Measurements from ENCODE around the gene PHACTR2. TPM values are rescaled to one million over a fixed set of nuclear protein-coding genes. Genes with fewer than 3 reads are reported as not detected.
"Not testable (repeated sequence)": the region's sequence is repeated elsewhere in the genome, so short reads cannot be mapped to it uniquely, and the experiment has no call there.

Gene PHACTR2
- total and polyA plus RNA-seq, 4 donors, result 4.0 to 23.8 (median 15.0) TPM

- TF ChIP-seq, protein P1, sequence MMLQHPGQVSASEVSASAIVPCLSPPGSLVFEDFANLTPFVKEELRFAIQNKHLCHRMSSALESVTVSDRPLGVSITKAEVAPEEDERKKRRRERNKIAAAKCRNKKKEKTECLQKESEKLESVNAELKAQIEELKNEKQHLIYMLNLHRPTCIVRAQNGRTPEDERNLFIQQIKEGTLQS (IDR thresholded peaks at IDR 0.05), result no peak
- TF ChIP-seq JUND (IDR thresholded peaks at IDR 0.05) (no peak), YY1 (IDR thresholded peaks at IDR 0.05) (no peak), RXRA (IDR thresholded peaks at IDR 0.05) (no peak), GABPA (IDR thresholded peaks at IDR 0.05 in 1 of 2, conservative IDR thresholded peaks at IDR 0.05 in 1 of 2) (no peak), RAD21 (IDR thresholded peaks at IDR 0.05) (no peak), HNF4A (conservative IDR thresholded peaks at IDR 0.05) (no peak), FOXA1 (IDR thresholded peaks at IDR 0.05) (no peak)
Measured at GRCh38 chr6:143844006-143844405, 166.2 kb downstream of the PHACTR2 start (continued).

DNA sequence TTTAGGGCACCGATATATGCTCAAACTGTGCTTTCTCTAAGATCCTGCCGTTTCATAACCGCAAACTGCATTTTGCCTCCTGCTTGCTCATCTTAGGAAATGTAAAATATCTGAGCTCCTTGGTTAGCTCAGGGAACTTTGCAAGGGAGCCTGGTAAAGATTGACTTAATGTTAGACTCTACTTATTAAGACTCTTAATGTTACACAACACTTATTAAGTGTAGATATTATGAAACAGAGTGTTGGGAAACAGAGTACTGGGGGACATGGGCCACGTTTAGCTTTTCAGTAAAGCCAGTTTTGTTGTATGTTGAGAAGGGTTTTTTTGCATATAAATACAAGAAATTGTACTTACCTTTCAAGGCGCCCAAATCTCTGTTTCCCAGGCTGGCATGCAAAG lies 167.3 kb downstream of the PHACTR2 start:
- Histone ChIP-seq H3K9ac (ENCODE audit: low read depth in 1 of 2, low read length in 2 of 2) (no peak overlapping the region), H3K4me3 (ENCODE audit: low read depth in 1 of 3, low read length in 3 of 3) (no peak overlapping the region), H3K9me3 (ENCODE audit: control insufficient read depth in 4 of 4, low read length in 3 of 4) (no peaks in the 10 kb centered on the region), H3K27me3 (ENCODE audit: control insufficient read depth in 4 of 4, insufficient read depth in 4 of 4, low read length in 3 of 4) (no peaks in the 10 kb centered on the region), H3K27ac (ENCODE audit: low read depth in 1 of 2, low read length in 2 of 2) (no peak overlapping the region), H3K4me1 (ENCODE audit: control insufficient read depth in 4 of 4, insufficient read depth in 4 of 4, low read length in 3 of 4) (peaks cover 0 to 11% (median 7%) of the 10 kb centered on the region in 4 donors), H3K36me3 (ENCODE audit: control insufficient read depth in 4 of 4, insufficient read depth in 3 of 4, low read depth in 1 of 4, low read length in 3 of 4) (peaks cover 15 to 48% (median 38%) of the 10 kb centered on the region in 4 donors)
- 81% methylated on average over 5 of the region's 5 CpGs for WGBS
- TF ChIP-seq YY1 (IDR thresholded peaks at IDR 0.05), result no peak
- TF ChIP-seq HNF4G (IDR thresholded peaks at IDR 0.05), result no peak
- no peak for TF ChIP-seq RAD21 (IDR thresholded peaks at IDR 0.05)
- TF ChIP-seq, protein P2, sequence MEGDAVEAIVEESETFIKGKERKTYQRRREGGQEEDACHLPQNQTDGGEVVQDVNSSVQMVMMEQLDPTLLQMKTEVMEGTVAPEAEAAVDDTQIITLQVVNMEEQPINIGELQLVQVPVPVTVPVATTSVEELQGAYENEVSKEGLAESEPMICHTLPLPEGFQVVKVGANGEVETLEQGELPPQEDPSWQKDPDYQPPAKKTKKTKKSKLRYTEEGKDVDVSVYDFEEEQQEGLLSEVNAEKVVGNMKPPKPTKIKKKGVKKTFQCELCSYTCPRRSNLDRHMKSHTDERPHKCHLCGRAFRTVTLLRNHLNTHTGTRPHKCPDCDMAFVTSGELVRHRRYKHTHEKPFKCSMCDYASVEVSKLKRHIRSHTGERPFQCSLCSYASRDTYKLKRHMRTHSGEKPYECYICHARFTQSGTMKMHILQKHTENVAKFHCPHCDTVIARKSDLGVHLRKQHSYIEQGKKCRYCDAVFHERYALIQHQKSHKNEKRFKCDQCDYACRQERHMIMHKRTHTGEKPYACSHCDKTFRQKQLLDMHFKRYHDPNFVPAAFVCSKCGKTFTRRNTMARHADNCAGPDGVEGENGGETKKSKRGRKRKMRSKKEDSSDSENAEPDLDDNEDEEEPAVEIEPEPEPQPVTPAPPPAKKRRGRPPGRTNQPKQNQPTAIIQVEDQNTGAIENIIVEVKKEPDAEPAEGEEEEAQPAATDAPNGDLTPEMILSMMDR (IDR thresholded peaks at IDR 0.05; ENCODE audit: low read depth, low read length, missing input control), result no peak
- TF ChIP-seq, protein P3, sequence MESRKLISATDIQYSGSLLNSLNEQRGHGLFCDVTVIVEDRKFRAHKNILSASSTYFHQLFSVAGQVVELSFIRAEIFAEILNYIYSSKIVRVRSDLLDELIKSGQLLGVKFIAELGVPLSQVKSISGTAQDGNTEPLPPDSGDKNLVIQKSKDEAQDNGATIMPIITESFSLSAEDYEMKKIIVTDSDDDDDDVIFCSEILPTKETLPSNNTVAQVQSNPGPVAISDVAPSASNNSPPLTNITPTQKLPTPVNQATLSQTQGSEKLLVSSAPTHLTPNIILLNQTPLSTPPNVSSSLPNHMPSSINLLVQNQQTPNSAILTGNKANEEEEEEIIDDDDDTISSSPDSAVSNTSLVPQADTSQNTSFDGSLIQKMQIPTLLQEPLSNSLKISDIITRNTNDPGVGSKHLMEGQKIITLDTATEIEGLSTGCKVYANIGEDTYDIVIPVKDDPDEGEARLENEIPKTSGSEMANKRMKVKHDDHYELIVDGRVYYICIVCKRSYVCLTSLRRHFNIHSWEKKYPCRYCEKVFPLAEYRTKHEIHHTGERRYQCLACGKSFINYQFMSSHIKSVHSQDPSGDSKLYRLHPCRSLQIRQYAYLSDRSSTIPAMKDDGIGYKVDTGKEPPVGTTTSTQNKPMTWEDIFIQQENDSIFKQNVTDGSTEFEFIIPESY (IDR thresholded peaks at IDR 0.05), result no peak
- no peak for DNase-seq (ENCODE audit: low spot score)

DNA sequence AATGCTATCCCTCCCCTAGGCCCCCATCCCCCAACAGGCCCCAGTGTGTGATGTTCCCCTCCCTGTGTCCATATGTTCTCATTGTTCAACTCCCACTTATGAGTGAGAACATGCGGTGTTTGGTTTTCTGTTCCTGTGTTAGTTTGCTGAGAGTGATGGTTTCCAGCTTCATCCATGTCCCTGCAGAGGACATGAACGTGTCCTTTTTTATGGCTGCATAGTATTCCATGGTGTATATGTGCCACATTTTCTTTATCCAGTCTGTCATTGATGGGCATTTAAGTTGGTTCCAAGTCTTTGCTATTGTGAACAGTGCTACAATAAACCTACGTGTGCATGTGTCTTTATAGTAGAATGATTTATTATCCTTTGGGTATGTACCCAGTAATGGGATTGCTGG lies 173.9 kb downstream of the PHACTR2 start:
- not testable (repeated sequence) for H3K4me1 ChIP-seq (ENCODE audit: control insufficient read depth in 4 of 4, insufficient read depth in 4 of 4, low read length in 3 of 4); H3K9ac ChIP-seq (ENCODE audit: low read depth in 1 of 2, low read length in 2 of 2); H3K4me3 ChIP-seq (ENCODE audit: low read depth in 1 of 3, low read length in 3 of 3); H3K9me3 ChIP-seq (ENCODE audit: control insufficient read depth in 4 of 4, low read length in 3 of 4); H3K27ac ChIP-seq (ENCODE audit: low read depth in 1 of 2, low read length in 2 of 2); H3K27me3 ChIP-seq (ENCODE audit: control insufficient read depth in 4 of 4, insufficient read depth in 4 of 4, low read length in 3 of 4); DNase-seq (ENCODE audit: low spot score)
- H3K36me3 ChIP-seq (ENCODE audit: control insufficient read depth in 4 of 4, insufficient read depth in 3 of 4, low read depth in 1 of 4, low read length in 3 of 4), result peaks cover 14 to 49% (median 41%) of the 10 kb centered on the region in 4 donors
- WGBS, result 97% methylated on average over 3 of the region's 3 CpGs

GRCh38 chr6:143855057-143855456 lies 177.3 kb downstream of the PHACTR2 start:
- H3K36me3 ChIP-seq (ENCODE audit: control insufficient read depth in 4 of 4, insufficient read depth in 3 of 4, low read depth in 1 of 4, low read length in 3 of 4), result peaks cover 10 to 51% (median 45%) of the 10 kb centered on the region in 4 donors
- DNase-seq (ENCODE audit: low spot score); H3K27me3 ChIP-seq (ENCODE audit: control insufficient read depth in 4 of 4, insufficient read depth in 4 of 4, low read length in 3 of 4); H3K4me3 ChIP-seq (ENCODE audit: low read depth in 1 of 3, low read length in 3 of 3); H3K9me3 ChIP-seq (ENCODE audit: control insufficient read depth in 4 of 4, low read length in 3 of 4); H3K9ac ChIP-seq (ENCODE audit: low read depth in 1 of 2, low read length in 2 of 2); H3K4me1 ChIP-seq (ENCODE audit: control insufficient read depth in 4 of 4, insufficient read depth in 4 of 4, low read length in 3 of 4); H3K27ac ChIP-seq (ENCODE audit: low read depth in 1 of 2, low read length in 2 of 2): not testable (repeated sequence)
- WGBS, result 90% methylated on average over 1 of the region's 1 CpG

GRCh38 chr6:143856762-143857161 lies 179.0 kb downstream of the PHACTR2 start:
- H3K9ac ChIP-seq (ENCODE audit: low read depth in 1 of 2, low read length in 2 of 2); H3K27ac ChIP-seq (ENCODE audit: low read depth in 1 of 2, low read length in 2 of 2); DNase-seq (ENCODE audit: low spot score); H3K27me3 ChIP-seq (ENCODE audit: control insufficient read depth in 4 of 4, insufficient read depth in 4 of 4, low read length in 3 of 4); H3K4me1 ChIP-seq (ENCODE audit: control insufficient read depth in 4 of 4, insufficient read depth in 4 of 4, low read length in 3 of 4); H3K4me3 ChIP-seq (ENCODE audit: low read depth in 1 of 3, low read length in 3 of 3); H3K9me3 ChIP-seq (ENCODE audit: control insufficient read depth in 4 of 4, low read length in 3 of 4): not testable (repeated sequence)
- 93% methylated on average over 6 of the region's 6 CpGs for WGBS
- H3K36me3 ChIP-seq (ENCODE audit: control insufficient read depth in 4 of 4, insufficient read depth in 3 of 4, low read depth in 1 of 4, low read length in 3 of 4), result peaks cover 12 to 53% (median 34%) of the 10 kb centered on the region in 4 donors
